ENCODE data around the gene TBRG4. TPM values are rescaled to one million over a fixed set of nuclear protein-coding genes. Genes with fewer than 3 reads are reported as not detected.

TBRG4 gene
- total RNA-seq, 2 experiments from 2014 or later = 197 TPM

DNA sequence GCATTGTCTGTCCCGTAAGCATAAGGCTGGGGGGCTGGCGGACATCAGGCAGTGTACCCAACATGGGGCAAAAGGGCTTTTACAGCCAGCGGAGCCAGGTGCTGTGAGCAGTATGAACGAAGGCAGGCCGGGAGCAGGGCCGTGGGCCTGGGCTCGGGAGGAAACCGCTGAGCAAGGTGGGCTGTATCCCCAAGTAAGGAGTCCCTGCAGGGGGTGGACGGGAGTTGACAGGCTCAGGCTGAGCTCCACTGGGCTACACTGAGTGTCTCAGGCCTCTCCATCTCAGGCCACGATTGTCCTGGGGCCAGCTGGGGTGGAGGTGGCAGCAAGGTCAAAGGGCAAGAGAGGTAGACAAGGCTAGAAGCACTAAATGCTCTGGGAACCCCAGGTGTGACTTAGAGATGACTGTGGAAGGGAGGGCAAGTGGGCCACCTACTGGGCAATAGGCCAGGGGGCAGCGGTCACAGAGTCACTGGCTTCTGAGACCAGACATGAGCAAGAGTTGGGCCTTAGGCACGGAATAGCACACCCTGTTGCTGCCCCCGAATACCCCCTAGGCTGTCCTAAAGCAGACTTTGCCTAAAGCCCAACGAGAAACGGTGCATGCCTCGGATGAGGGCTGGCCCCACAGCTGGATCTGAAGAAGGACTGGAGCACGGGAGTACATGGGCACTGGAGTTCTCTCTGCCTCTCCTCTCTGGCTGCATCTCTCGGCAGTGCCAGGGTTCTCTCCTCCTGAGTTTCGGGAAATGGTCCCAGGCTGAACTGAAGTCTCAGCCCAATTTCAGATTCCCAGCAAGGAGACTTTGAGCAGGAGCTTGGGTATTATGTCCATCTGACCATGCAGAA lies 35.3 kb upstream of the TBRG4 start:
- Mint-ChIP-seq H3K4me1 (ENCODE audit: low read depth) (no peaks in the 10 kb centered on the region), H3K4me3 (no peak overlapping the region), H3K36me3 (ENCODE audit: low read depth) (no peaks in the 10 kb centered on the region), H3K9me3 (no peaks in the 10 kb centered on the region), H3K27ac (no peak overlapping the region), H3K27me3 (peaks cover 6% of the 10 kb centered on the region)
- ChIA-PET CTCF (interaction anchor here (0.7 to 1.8 kb wide), 3 partner anchors 10 to 114 kb away, joined by 3 to 10 read pairs (median 3); no protein-coding TSS in a partner anchor), POLR2A (no interaction called here)
- intact Hi-C loops (cut with micrococcal nuclease) = no loop called here
- TF ChIP-seq, protein P1, sequence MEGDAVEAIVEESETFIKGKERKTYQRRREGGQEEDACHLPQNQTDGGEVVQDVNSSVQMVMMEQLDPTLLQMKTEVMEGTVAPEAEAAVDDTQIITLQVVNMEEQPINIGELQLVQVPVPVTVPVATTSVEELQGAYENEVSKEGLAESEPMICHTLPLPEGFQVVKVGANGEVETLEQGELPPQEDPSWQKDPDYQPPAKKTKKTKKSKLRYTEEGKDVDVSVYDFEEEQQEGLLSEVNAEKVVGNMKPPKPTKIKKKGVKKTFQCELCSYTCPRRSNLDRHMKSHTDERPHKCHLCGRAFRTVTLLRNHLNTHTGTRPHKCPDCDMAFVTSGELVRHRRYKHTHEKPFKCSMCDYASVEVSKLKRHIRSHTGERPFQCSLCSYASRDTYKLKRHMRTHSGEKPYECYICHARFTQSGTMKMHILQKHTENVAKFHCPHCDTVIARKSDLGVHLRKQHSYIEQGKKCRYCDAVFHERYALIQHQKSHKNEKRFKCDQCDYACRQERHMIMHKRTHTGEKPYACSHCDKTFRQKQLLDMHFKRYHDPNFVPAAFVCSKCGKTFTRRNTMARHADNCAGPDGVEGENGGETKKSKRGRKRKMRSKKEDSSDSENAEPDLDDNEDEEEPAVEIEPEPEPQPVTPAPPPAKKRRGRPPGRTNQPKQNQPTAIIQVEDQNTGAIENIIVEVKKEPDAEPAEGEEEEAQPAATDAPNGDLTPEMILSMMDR (IDR thresholded peaks at IDR 0.05) = no peak
- ATAC-seq (no peak), DNase-seq (no peak)

DNA sequence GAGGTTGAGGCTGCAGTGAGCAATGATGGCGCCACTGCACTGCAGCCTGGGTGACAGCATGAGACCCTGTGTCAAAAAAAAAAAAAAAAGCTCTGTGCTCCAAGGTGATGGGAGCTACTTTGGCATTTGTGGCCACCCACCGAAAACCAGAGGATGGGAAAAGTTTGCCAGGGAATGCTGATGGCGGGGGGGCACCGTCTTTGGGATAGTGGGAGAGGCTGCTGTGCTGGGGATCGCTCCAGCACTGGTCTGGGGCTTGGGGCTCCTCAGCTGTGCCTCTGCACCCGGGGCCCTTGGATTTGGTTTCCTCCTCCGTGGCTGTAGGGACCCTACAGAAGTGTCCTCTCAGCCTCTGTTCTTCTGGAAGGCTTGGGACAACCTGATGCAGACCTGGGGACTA lies 34.4 kb upstream of the TBRG4 start:
- ATAC-seq = no peak
- Mint-ChIP-seq H3K27me3 (peaks cover 6% of the 10 kb centered on the region), H3K4me3 (no peak overlapping the region), H3K4me1 (ENCODE audit: low read depth) (no peaks in the 10 kb centered on the region), H3K9me3 (no peaks in the 10 kb centered on the region), H3K27ac (no peak overlapping the region), H3K36me3 (ENCODE audit: low read depth) (no peaks in the 10 kb centered on the region)
- TF ChIP-seq, protein P1 (IDR thresholded peaks at IDR 0.05) = no peak
- DNase-seq = no peak
- POLR2A ChIA-PET = no interaction called here
- intact Hi-C loops (cut with micrococcal nuclease) = no loop called here
- CTCF ChIA-PET = no interaction called here

DNA sequence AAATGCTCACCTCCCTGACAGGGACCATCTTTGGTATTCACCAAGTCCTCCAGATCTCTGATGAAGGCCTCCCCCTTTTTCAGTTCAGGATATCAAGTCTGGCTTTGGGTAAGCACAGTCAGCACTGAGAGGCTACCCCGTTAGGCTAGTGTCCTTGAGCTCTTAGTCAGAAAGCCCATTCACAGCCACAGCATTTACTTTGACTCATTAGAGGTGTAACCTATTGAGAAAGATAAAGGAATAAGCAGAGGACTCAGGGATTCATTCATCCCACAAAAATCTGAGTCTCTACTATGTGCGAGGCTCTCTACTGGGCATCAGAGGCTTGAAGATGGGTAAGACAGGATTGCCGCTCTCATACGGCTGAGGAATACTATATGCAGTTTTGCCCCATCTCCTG lies 32.1 kb upstream of the TBRG4 start:
- H3K27me3 Mint-ChIP-seq = peaks cover 4% of the 10 kb centered on the region
- POLR2A ChIA-PET = interaction anchor here (0.6 kb wide), 1 partner anchor 115 kb away, joined by 3 read pairs; no protein-coding TSS in a partner anchor
- H3K9me3 Mint-ChIP-seq = no peaks in the 10 kb centered on the region
- DNase-seq = no peak
- no peaks in the 10 kb centered on the region for H3K4me1 Mint-ChIP-seq (ENCODE audit: low read depth)
- TF ChIP-seq, protein P1 (IDR thresholded peaks at IDR 0.05) = no peak
- ATAC-seq = no peak
- intact Hi-C loops (cut with micrococcal nuclease) = no loop called here
- no peaks in the 10 kb centered on the region for H3K36me3 Mint-ChIP-seq (ENCODE audit: low read depth)
- CTCF ChIA-PET = interaction anchor here (1.1 kb wide), 1 partner anchor 117 kb away, joined by 3 read pairs; no protein-coding TSS in a partner anchor
- H3K27ac Mint-ChIP-seq = no peak overlapping the region
- H3K4me3 Mint-ChIP-seq = no peak overlapping the region

GRCh38 chr7:45140827-45141226 lies 29.3 kb upstream of the TBRG4 start:
- CTCF ChIA-PET = no interaction called here
- ATAC-seq = no peak
- Mint-ChIP-seq H3K27ac (no peak overlapping the region), H3K36me3 (ENCODE audit: low read depth) (no peaks in the 10 kb centered on the region), H3K27me3 (no peaks in the 10 kb centered on the region), H3K4me3 (peak overlapping the region; percentile 22), H3K9me3 (no peaks in the 10 kb centered on the region), H3K4me1 (ENCODE audit: low read depth) (peaks cover 6% of the 10 kb centered on the region)
- POLR2A ChIA-PET = no interaction called here
- no peak for DNase-seq
- intact Hi-C loops (cut with micrococcal nuclease) = no loop called here
- TF ChIP-seq, protein P1 (IDR thresholded peaks at IDR 0.05) = no peak

Measured in activated CD8-positive, alpha-beta T cell treated with anti-CD3 and anti-CD28 coated beads for 36 hours (primary cell).